HL-60 (cell line): ENCODE measurements around the gene MCF2L2.

Experiments
- POLR2AphosphoS5 ChIP-seq: IDR thresholded peaks from 2 replicates; pipeline ENCODE4 v1.6.1; 2012; ENCODE audit warnings: low read depth
- TF ChIP-seq, protein P1 (sequence below): IDR thresholded peaks from one replicate; pipeline ENCODE4 v1.5.1; 2011; ENCODE audit warnings: low read length, control low read depth, inconsistent platforms; ENCODE audit not compliant: insufficient read depth

DNA sequence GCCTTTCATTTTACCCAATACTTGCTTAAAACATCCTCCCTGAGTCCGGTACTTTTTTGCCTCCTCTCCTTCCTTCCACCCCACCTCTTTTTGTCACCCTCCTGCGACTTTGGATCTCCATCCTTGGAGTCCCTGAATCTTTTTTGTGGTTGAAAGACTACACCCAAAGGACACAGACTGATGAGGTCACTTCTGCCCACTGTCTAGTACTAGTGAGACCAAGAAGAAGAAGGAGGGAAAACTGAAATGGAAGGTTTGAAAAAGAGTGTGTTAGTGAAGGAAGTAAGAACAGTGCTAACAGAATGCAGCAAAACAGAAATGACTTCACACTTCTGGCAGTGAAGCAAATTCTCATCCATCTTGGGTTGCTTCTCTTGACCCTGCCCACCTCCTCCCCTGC lies 168.8 kb downstream of the MCF2L2 start:
- TF ChIP-seq, protein P1, sequence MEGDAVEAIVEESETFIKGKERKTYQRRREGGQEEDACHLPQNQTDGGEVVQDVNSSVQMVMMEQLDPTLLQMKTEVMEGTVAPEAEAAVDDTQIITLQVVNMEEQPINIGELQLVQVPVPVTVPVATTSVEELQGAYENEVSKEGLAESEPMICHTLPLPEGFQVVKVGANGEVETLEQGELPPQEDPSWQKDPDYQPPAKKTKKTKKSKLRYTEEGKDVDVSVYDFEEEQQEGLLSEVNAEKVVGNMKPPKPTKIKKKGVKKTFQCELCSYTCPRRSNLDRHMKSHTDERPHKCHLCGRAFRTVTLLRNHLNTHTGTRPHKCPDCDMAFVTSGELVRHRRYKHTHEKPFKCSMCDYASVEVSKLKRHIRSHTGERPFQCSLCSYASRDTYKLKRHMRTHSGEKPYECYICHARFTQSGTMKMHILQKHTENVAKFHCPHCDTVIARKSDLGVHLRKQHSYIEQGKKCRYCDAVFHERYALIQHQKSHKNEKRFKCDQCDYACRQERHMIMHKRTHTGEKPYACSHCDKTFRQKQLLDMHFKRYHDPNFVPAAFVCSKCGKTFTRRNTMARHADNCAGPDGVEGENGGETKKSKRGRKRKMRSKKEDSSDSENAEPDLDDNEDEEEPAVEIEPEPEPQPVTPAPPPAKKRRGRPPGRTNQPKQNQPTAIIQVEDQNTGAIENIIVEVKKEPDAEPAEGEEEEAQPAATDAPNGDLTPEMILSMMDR = no peak
- TF ChIP-seq POLR2AphosphoS5 = no peak
